NCI-H748 (cell line): Measurements from ENCODE around the gene EIF2A.

Experiments
- DNase-seq: peaks from one replicate; lab custom pipeline; 2025; ENCODE audit not compliant: unreplicated experiment; lab: John Stamatoyannopoulos, UW

Gene EIF2A

GRCh38 chr3:150543128-150543527 lies 3.5 kb upstream of the EIF2A start:
- no peak for DNase-seq

GRCh38 chr3:150543531-150543930 lies 3.1 kb upstream of the EIF2A start:
- DNase-seq = no peak

GRCh38 chr3:150544041-150544440 lies 2.5 kb upstream of the EIF2A start:
- no peak for DNase-seq

- no peak for DNase-seq
Observed at GRCh38 chr3:150544726-150545125, 1.9 kb upstream of the EIF2A start.

- peak; percentile 22 for DNase-seq
Observed at GRCh38 chr3:150545419-150546225, 965 bp upstream of the EIF2A start.

GRCh38 chr3:150547045-150547741 lies 606 bp downstream of the EIF2A start:
- DNase-seq = peak; percentile 60

- DNase-seq = no peak
Observed at GRCh38 chr3:150555859-150556436, 9.4 kb downstream of the EIF2A start.

GRCh38 chr3:150556792-150557191 lies 10.2 kb downstream of the EIF2A start:
- DNase-seq = no peak

- DNase-seq = no peak
Observed at GRCh38 chr3:150557725-150558124, 11.1 kb downstream of the EIF2A start.

GRCh38 chr3:150564243-150564642 lies 17.7 kb downstream of the EIF2A start:
- DNase-seq = no peak

GRCh38 chr3:150567328-150567727 lies 20.7 kb downstream of the EIF2A start:
- DNase-seq = no peak

- DNase-seq = no peak
Observed at GRCh38 chr3:150577855-150578254, 31.3 kb downstream of the EIF2A start.

GRCh38 chr3:150581174-150581573 lies 34.6 kb downstream of the EIF2A start:
- DNase-seq = no peak

- DNase-seq = no peak
Observed at GRCh38 chr3:150582620-150583019, 36.0 kb downstream of the EIF2A start.

GRCh38 chr3:150583028-150583427 lies 36.4 kb downstream of the EIF2A start:
- no peak for DNase-seq

- DNase-seq = no peak
Observed at GRCh38 chr3:150588027-150588830, 41.6 kb downstream of the EIF2A start.

GRCh38 chr3:150589759-150590158 lies 43.2 kb downstream of the EIF2A start:
- no peak for DNase-seq

- DNase-seq = no peak
Observed at GRCh38 chr3:150594150-150594549, 47.6 kb downstream of the EIF2A start.

GRCh38 chr3:150597646-150598045 lies 51.1 kb downstream of the EIF2A start:
- DNase-seq = no peak

- DNase-seq = no peak
Observed at GRCh38 chr3:150599611-150600297, 53.2 kb downstream of the EIF2A start.
